HK-2 (cell line): ENCODE measurements around the gene CKAP2.
"Not testable (repeated sequence)": the region's sequence is repeated elsewhere in the genome, so short reads cannot be mapped to it uniquely, and the experiment has no call there.

Experiments used
- DNase-seq: peaks from one replicate; pipeline ENCODE4 v3.0.0-alpha.2; 2018; ENCODE audit not compliant: unreplicated experiment

Gene CKAP2

DNA sequence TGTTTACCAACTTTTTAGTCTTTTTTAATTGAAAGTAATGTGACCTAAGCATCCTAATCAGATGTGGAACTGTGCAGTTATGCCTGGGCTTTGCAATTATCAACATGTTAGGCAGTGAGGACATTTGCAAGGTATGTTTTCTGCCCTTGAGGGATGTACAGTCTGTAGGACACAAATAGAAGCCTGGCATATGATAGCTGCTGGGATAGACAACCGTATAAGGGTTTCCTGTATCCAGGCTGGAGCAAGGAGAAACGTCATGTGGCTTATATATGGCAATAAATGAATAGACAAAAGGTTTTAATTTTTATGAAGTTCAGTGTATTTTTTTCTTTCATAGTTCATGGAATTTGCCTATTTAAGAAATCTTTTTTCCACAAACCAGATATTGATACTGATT is 2.8 kb upstream of the CKAP2 start:
- DNase-seq, result no peak

DNA sequence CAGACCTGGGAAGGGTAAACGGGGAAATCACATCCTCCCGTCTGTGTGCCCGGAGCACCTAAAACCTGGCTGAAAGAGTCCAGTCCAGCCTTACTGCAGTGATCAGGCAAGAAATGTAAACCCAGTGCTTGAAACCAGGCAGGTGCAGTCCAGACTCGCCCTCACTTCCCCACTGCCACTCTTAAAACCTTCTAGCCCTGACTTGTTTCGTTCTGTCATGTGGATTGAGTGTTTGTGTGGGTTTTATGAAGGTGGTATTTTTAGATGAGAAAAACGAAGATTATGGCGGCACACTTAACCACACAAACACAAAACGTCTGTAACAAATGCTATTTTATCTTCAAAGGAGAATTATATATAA is 839 bp upstream of the CKAP2 start:
- no peak for DNase-seq

DNA sequence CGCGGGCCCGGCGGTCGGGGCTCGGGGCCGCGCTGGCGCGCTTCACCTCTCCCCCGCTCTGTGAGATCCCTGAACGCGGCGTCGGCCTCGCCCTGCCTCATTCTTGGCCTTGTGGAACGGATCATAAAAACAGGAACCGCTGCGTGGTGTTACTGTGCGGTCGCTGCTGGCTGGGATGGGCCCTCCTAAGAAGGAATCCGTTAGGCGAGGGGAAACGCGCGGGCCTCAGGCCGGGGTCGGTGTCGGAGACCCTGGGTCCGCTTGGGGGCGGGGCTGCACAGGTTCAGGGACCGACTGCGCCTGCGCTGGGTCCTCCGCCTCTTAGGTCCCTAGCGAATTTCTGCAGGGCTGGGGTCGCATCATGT is 381 bp downstream of the CKAP2 start:
- peak; percentile 53 for DNase-seq

DNA sequence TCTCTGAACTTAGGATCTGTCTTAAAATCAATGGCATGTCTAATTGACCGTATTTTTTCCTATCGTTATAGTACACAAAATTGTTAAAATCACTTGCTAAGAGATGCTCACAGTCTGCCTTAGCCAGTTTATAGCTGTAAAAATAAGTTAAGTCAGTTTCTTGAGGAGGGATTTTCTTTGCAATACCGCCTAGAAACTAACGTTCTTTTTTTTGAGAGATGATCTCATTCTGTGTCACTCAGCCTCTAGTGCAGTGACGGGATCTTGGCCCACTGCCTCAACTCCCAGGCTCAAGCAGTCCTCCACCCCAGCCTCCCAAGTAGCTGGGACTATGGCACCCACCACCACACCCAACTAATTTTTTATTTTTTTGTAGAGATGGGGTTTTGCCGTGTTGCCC is 4.4 kb downstream of the CKAP2 start:
- DNase-seq, result no peak

DNA sequence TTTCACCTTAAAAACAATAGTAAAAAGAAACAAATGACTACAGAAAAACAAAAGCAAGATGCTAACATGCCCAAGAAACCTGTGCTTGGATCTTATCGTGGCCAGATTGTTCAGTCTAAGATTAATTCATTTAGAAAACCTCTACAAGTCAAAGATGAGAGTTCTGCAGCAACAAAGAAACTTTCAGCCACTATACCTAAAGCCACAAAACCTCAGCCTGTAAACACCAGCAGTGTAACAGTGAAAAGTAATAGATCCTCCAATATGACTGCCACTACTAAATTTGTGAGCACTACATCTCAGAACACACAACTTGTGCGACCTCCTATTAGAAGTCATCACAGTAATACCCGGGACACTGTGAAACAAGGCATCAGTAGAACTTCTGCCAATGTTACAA is 6.0 kb downstream of the CKAP2 start:
- DNase-seq, result no peak

DNA sequence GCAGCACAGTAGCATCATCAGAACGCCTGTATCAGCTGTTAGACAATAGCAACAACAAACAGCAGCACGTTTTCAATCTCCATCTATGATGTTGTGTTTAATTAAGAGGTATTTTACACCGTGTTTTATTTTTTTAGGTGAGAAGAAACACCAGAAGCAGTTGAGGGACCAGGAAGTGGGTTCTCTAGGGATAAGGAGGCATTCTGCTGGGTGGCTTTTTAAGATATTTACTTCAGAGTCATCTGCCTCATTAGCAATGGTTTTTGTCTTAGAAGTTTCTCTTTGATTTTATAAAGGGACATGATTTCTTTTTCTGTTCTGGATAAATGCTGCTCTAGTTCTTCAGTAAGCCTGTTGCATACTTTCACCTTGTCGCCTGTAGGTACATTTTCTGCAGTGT is 8.2 kb downstream of the CKAP2 start:
- no peak for DNase-seq

DNA sequence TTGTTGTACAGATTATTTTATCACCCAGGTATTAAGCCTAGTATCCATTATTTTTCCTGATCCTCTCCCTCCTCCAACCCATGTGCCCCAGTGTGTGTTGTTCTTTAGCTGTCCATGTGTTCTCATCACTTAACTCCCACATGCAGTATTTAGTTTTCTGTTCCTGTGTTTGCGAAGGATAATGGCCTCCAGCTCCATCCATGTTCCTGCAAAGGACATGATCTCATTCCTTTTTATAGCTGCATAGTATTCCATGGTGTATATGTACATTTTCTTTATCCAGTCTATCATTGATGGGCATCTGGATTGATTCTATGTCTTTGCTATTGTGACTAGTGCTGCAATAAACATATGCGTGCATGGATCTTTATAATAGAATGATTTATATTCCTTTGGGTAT is 13.2 kb downstream of the CKAP2 start:
- DNase-seq, result not testable (repeated sequence)

DNA sequence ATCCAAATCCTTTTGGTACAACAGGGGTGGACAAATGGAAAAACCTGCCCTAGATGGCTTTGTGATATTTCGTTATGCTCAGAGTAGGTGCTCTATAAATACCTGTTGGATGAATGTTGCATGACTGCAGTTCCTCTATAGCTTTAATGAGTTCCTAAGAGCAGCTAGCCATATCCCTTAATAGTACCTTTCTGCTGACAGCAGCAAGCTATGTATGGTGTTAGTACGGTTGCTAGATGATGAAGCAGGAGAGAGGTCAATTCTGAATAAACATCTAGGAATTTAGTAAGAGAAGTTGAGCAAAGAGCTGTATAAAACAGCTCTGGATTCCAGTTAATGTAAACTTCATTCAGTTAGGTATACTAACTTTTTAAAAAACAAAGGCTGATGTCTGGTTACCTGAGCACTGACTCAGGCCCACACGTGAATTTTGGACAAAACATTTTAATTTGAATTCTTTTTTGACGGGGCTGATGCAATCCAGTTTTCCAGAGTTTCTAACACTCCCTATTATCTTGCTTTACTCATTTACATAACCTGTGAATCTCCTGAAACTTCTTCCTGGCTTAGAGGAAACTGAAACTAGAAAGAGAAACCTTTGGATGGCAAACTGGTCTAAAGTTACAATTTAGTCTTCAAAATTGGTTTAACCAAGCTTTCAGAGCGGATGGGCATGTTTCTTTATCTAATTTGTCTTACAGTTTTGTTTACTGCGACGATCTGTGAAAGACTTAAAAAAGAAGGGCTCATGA is 25.6 kb downstream of the CKAP2 start:
- not testable (repeated sequence) for DNase-seq

DNA sequence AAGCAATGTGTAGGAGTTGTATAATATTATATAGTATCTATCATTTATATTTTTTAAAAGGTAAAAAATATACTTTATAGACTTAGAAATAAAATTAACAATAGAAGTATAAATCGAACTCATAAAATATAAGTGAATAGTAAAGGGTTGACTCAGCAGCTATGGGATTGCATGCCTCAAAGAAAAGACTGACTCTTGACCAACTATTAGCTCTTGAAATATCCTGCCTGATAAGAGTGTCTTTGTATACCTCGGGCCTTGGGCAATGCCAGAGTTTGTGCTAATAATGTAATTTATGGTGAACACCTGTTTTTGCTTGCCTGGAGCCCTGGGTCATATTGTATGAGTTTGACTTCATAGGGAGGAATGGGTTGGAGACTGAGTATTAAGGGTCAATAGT is 31.8 kb downstream of the CKAP2 start:
- DNase-seq, result not testable (repeated sequence)

DNA sequence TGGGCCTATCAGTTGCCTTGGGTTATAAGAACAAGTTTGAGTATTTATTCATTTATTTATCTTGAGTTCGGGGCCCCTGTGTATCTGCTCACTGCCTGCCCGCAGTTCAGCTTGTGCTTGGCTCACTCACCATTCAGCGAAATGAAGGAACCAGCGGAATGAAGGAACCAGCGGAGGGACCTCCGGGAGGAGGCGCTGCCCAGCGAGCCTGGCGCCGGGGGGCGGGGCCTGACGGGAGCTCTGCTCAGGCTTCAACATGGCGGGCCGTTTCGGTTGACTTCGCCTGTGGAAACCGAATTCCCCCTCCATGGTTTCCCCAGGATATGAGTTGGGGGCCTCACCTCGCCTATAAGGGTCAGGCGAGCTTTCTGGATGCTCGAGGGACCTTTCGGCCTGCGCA is 33.5 kb downstream of the CKAP2 start:
- not testable (repeated sequence) for DNase-seq

DNA sequence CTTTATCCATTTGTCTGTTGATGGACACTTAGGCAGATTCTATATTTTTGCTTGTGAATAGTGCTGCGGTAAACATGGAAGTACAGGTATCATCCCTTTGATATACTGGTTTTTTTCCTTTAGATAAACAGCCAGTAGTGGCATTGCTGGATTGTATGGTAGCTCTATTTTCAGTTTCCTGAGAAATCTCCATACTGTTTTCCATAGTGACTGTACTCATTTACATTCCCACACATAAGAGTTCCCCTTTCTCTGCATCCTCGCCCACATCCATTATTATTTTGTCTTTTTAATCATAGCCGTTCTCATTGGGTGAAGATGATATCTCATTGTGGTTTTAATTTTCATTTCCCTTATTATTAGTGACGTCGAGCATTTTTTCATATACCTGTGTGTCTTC is 35.7 kb downstream of the CKAP2 start:
- not testable (repeated sequence) for DNase-seq

DNA sequence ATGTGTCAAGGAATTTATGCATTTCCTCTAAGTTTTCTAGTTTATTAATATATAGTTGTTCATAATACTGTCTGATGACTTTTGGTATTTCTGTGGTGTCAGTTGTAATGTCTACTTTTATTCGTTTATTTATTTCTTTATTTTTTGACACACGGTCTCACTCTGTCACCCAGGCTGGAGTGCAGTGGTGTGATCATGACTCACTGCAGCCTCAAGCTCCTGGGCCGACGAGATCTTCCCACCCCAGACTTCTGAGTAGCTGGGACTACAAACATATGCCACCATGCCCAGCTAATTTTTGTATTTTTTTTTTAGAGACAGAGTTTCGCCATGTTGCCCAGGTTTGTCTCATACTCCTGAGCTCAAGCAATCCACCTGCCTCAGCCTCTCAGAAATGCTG is 39.0 kb downstream of the CKAP2 start:
- peak; percentile 4 for DNase-seq

DNA sequence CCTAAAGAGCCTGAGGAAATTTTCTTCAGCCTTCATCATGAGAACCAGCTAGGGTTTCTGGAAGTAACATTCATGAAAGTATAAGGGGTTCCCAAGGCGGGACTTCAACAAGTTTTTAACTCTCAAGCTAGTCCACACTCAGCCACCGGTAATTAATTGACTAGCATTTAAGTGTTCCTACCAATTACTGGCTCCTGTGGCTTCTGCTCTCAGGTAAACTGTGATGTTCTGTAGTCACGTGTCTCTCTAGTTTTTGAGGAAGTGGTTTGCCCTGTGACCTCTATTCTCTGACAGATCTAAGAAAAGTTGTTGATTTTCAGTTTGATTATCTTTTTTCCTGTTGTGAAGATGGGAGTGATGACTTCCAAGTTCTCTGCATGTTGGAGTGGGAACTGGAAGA is 42.7 kb downstream of the CKAP2 start:
- not testable (repeated sequence) for DNase-seq

DNA sequence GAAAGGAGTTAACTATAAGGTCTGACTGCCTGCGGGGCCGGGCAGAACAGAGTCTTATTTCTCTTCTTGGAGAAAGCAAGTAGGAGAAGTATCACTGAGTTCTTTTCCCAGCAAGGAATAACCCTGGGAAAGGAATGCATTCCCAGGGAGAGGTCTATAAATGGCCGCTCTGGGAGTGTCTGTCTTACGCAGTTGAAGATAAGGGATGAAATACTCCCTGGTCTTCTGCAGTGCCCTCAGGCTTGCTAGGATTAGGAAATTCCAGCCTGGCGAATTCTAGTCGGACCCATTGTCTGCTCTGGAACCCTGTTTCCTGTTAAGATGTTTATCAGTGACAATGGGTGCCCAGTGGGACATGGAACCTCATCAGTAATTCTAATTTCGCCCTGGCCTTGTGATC is 47.0 kb downstream of the CKAP2 start:
- not testable (repeated sequence) for DNase-seq

DNA sequence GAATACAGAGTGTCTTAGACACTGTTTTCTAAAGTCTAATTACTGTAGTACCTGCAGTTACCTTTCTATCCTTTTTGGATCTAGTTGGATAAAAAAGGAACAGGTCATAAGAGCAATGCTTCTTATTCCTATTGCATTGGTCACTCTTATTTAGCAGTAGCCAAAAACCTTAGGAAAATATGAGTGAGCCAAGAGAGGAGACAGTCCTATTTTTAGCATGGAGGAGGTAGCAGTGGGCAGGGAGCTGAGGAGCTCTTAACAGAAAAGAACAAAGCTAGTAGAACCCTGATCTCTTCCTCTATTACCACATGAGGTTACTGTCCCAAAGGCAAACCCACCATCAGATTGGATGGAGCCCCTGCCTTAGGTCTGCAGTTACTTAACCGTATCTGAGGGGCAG is 50.6 kb downstream of the CKAP2 start:
- DNase-seq, result not testable (repeated sequence)

DNA sequence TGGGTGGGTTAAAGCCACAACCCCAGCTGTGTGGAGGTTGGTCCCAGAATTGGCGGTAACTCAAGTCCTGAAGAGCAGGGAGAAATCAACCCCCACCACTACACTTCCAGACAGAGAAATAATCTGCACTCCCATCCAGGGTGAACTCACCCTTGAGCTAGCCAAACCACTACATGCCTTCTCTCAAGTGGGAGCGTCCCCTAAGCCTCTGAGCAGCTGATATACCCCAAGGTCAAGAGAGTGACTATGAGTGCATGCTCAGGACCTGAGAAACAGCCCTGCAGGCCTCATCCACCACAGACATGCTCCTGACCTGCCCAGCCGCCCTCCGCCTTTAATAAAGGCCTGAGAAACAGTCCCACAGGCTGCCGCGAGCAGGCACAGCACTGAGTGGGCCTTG is 54.3 kb downstream of the CKAP2 start:
- DNase-seq, result not testable (repeated sequence)

DNA sequence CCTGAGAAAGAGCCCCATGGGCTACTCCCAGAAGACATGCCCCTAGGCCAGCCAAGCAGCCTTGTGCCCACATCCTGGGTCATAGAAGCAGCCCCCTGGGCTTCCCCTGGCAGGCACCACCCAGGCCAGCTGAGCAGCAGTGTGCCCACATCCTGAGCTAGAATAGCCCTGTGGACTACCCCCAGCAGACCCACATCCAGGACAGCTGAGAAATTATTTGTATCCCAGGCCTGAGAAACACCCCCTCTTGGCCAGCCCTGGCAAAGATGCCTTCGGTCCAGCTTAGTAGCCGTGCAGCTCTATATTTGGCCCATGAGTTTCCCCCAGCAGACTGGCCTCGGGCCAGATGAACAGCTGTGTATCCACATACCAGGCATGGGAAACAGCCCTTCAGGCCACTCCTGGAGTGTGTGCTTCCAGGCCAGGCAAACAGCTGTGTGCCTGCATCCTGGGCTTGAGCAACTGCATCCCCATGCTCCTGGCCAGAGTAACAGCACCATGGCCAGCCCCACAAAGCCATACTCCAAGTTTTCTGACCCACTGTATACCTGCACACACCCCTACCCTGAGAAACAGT is 55.0 kb downstream of the CKAP2 start:
- not testable (repeated sequence) for DNase-seq

DNA sequence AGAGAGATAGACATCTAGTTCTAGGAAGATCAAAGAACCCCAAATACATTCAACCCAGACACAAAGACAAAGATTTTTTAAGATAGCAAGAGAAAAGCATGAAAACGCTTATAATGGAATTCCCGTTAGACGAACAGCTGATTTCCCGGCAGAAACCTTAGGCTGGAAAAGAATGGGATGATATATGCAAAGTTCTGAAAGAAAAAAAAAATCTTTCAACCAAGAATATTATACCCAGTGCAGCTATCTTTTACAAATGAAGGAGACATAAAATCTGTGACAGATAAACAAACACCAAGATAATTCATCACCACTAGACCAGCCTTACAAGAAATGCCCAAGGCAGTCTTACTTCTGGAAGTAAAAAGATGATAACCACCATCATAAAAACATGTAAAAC is 56.3 kb downstream of the CKAP2 start:
- DNase-seq, result not testable (repeated sequence)

DNA sequence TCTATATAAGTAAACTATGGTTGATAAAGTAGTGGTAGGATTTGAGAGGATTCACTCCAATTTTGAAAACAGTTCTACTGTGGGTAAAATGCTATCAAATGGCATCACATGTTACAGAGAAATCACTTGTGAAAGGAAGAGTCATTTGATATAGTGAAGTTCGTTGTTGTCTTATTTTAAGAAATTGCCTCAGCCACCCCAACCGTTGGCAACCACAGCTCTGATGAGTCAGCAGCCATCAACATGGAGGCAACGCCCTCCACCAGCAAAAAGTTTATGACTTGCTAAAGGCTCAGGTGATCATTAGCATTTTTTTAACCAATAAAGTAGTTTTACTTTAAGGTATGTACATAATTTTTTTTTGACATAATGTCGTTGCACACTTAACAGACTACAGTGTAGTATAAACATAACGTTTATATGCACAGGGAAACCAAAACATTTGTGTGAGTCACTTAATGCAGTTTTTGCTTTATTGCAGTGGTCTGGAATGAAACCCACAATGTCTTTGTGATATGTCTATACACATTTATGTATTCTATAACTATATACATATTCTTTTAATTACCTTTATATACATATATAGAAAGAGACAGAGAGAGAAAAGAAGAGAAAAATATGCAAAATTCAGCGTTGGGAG is 58.8 kb downstream of the CKAP2 start:
- DNase-seq, result peak; percentile 0

DNA sequence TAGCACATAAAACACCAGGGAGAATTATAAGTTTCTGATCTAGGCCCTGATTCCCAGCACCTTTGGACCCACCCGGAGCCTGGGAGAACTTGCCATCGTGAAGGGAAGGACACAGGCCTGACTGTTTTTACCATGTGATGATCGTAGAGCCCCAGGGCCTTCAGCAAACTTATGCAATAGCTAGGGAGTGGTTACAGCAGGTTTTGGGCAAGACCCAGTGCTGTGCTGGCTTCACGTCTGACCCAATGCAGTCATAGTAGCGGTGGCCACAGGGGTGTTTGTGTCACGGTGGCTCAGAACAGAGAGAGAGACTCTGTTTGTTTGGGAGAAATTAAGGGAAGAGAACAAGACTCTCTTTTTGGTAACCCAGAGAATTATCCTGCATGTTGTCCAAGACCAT is 68.0 kb downstream of the CKAP2 start:
- not testable (repeated sequence) for DNase-seq
